ENCODE measurements around the gene SSBP3.

DNA sequence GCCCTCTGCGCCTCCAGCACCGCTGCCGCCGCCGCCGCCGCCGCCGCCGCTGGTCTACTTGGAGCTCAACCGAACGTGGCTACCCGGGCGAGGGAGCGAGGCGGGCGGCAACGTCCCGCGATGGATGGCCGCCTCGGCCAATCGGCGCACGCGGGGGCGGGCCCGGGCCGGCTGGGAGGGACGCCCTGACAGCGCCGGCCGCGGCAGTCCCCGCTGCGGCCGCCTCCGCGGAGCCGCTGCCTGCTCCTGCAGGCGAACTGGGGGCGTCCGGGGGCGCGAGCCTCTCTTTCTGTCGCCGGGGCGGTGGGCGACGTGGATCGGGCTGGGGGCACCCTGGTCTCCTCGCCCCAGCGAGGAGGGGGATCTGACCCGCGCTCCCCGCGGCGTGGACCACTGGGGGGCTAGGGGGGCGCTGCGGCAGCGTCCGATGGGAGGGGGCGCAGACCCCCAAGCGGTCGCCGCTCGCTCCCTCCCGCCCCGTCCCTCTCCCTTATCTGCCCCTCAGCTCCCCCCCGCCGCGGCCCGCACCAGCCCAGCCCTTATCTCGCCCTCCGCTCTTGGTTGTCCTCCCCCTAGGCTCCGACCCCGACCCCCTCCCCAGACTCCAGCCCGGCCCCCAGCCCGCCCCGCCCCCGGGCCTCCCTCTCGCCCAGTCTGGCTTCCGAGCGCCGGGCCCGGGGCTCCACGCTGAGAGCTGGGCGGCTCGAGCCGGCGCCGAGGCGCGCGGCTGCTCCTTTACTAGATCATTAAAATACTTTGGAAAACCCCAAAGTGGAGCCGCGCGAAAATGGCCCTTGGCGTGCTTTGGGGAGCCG, at the start of gene SSBP3:
- TF ChIP-seq, protein P1, sequence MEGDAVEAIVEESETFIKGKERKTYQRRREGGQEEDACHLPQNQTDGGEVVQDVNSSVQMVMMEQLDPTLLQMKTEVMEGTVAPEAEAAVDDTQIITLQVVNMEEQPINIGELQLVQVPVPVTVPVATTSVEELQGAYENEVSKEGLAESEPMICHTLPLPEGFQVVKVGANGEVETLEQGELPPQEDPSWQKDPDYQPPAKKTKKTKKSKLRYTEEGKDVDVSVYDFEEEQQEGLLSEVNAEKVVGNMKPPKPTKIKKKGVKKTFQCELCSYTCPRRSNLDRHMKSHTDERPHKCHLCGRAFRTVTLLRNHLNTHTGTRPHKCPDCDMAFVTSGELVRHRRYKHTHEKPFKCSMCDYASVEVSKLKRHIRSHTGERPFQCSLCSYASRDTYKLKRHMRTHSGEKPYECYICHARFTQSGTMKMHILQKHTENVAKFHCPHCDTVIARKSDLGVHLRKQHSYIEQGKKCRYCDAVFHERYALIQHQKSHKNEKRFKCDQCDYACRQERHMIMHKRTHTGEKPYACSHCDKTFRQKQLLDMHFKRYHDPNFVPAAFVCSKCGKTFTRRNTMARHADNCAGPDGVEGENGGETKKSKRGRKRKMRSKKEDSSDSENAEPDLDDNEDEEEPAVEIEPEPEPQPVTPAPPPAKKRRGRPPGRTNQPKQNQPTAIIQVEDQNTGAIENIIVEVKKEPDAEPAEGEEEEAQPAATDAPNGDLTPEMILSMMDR (IDR thresholded peaks at IDR 0.05 in 2 of 3, conservative IDR thresholded peaks at IDR 0.05 in 1 of 3; ENCODE audit: borderline replicate concordance in 1 of 3, insufficient read depth in 1 of 3, low read depth in 2 of 3, low read length in 2 of 3), result no peak
- no peak for TF ChIP-seq ZNF274 (IDR thresholded peaks at IDR 0.05; ENCODE audit: low read depth, low read length)
- TF ChIP-seq POLR2AphosphoS5 (IDR thresholded peaks at IDR 0.05; ENCODE audit: low read depth, low read length), result peak; percentile 67
- peak; percentile 31 for TF ChIP-seq POLR2A (IDR thresholded peaks at IDR 0.05; ENCODE audit: borderline replicate concordance, extremely low read depth, insufficient read depth, insufficient read length)
- TF ChIP-seq ELF1 (IDR thresholded peaks at IDR 0.05; ENCODE audit: borderline replicate concordance, low read depth), result no peak
- no peak for TF ChIP-seq JUND (IDR thresholded peaks at IDR 0.05)
- TF ChIP-seq EGR1 (IDR thresholded peaks at IDR 0.05; ENCODE audit: low read depth), result no peak
